PFSK-1 (cell line): ENCODE results near the gene RNF4.

ENCODE experiments used
- FOXP2 ChIP-seq: optimal IDR thresholded peaks from 2 replicates; pipeline ENCODE3; 2011; ENCODE audit warnings: borderline replicate concordance, control low read depth, inconsistent platforms; ENCODE audit not compliant: insufficient read depth; ENCODE audit errors: extremely low read length, extremely low read depth
- POLR2AphosphoS5 ChIP-seq: IDR thresholded peaks from 2 replicates; pipeline ENCODE4 v1.6.1; 2012; ENCODE audit warnings: low read depth, mild to moderate bottlenecking, control low read depth, low read length, moderate library complexity
- REST ChIP-seq, 2 experiments: IDR thresholded peaks; 2 replicates each; pipeline versions ENCODE4 v1.6.1 to v1.8.0; 2011 to 2012; ENCODE audit warnings: low read depth in 2 of 2, low read length in 2 of 2, control low read depth in 1 of 2, inconsistent platforms in 1 of 2, mild to moderate bottlenecking in 1 of 2, moderate library complexity in 1 of 2; ENCODE audit not compliant: insufficient read depth in 1 of 2
- SIN3A ChIP-seq: IDR thresholded peaks from 2 replicates; pipeline ENCODE4 v1.6.1; 2012; ENCODE audit warnings: mild to moderate bottlenecking, low read length, moderate library complexity, borderline replicate concordance; ENCODE audit not compliant: insufficient read depth
- TAF1 ChIP-seq: IDR thresholded peaks from 2 replicates; pipeline ENCODE4 v1.6.1; 2012; ENCODE audit warnings: low read length, control low read depth, borderline replicate concordance; ENCODE audit not compliant: insufficient read depth

Gene RNF4

GRCh38 chr4:2472187-2472586 is 3.3 kb downstream of the RNF4 start:
- TF ChIP-seq POLR2AphosphoS5 (no peak), FOXP2 (no peak), TAF1 (no peak), REST (IDR thresholded peaks at IDR 0.05; ENCODE audit: insufficient read depth in 1 of 2, low read depth in 2 of 2, low read length in 2 of 2) (no peak), SIN3A (no peak)

- TF ChIP-seq REST (IDR thresholded peaks at IDR 0.05; ENCODE audit: insufficient read depth in 1 of 2, low read depth in 2 of 2, low read length in 2 of 2) (no peak), FOXP2 (no peak), TAF1 (no peak), POLR2AphosphoS5 (no peak), SIN3A (no peak)
Measured at GRCh38 chr4:2478229-2478628, 9.3 kb downstream of the RNF4 start.

- no peak for TF ChIP-seq REST (IDR thresholded peaks at IDR 0.05; ENCODE audit: insufficient read depth in 1 of 2, low read depth in 2 of 2, low read length in 2 of 2)
- TF ChIP-seq FOXP2 = no peak
- no peak for TF ChIP-seq TAF1
- TF ChIP-seq POLR2AphosphoS5 = no peak
- no peak for TF ChIP-seq SIN3A
Measured at GRCh38 chr4:2480649-2481048, 11.7 kb downstream of the RNF4 start.

- TF ChIP-seq FOXP2 (no peak), TAF1 (no peak)
Measured at GRCh38 chr4:2482192-2482591, 13.3 kb downstream of the RNF4 start.

GRCh38 chr4:2482693-2483092 is 13.8 kb downstream of the RNF4 start:
- TF ChIP-seq FOXP2 = no peak
- no peak for TF ChIP-seq TAF1
- TF ChIP-seq REST (IDR thresholded peaks at IDR 0.05; ENCODE audit: insufficient read depth in 1 of 2, low read depth in 2 of 2, low read length in 2 of 2) = no peak
- no peak for TF ChIP-seq POLR2AphosphoS5
- TF ChIP-seq SIN3A = no peak
